Loucy (cell line): ENCODE results near the gene RWDD3.

Source experiments
- EZH2phosphoT487 ChIP-seq: fragments of 200-600 bp; IDR thresholded peaks from 2 replicates; pipeline ENCODE4 v1.6.1; 2018; ENCODE audit warnings: antibody characterized with exemption, mild to moderate bottlenecking, moderate library complexity, borderline replicate concordance
- TF ChIP-seq, protein P1 (sequence below): fragments of 200-600 bp; sonication (generic); conservative IDR thresholded peaks from 2 replicates; pipeline ENCODE4 v1.5.1; 2014; ENCODE audit warnings: mild to moderate bottlenecking, antibody characterized with exemption, low read length

DNA sequence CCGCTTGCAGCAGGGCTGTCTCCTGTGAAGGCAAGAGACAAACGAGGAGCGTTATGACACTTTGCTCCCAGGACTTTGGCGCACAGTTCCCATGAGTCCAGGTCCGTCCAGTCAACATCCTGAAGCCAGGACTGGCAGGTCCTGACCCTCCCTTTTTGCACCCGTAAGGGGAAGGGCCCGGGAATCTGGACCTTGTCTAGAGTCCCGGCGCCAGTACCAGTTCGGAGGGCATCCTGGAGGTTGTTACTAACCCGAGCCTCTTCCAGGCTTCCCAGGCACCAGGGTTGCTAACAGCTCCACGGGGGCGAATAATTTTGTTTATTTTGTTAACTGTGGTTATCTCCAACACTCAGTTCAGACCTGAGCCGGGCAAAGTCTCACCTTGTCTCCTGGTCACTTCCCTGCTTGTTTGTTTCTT lies 682 bp upstream of the RWDD3 start:
- TF ChIP-seq, protein P1, sequence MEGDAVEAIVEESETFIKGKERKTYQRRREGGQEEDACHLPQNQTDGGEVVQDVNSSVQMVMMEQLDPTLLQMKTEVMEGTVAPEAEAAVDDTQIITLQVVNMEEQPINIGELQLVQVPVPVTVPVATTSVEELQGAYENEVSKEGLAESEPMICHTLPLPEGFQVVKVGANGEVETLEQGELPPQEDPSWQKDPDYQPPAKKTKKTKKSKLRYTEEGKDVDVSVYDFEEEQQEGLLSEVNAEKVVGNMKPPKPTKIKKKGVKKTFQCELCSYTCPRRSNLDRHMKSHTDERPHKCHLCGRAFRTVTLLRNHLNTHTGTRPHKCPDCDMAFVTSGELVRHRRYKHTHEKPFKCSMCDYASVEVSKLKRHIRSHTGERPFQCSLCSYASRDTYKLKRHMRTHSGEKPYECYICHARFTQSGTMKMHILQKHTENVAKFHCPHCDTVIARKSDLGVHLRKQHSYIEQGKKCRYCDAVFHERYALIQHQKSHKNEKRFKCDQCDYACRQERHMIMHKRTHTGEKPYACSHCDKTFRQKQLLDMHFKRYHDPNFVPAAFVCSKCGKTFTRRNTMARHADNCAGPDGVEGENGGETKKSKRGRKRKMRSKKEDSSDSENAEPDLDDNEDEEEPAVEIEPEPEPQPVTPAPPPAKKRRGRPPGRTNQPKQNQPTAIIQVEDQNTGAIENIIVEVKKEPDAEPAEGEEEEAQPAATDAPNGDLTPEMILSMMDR: no peak
- no peak for TF ChIP-seq EZH2phosphoT487
